ENCODE results near the gene ASTN2.

- TF ChIP-seq POLR2A (IDR thresholded peaks at IDR 0.05) (no peak), CTCF (IDR thresholded peaks at IDR 0.05) (no peak)
These were observed 992.5 kb downstream of the ASTN2 start for GRCh38 chr9:116422119-116422979.

All from Peyer's patch (tissue), 4 donors.